ENCODE data around the gene MN1.

GRCh38 chr22:27799827-27800249 lies 1.7 kb downstream of the MN1 start:
- TF ChIP-seq CTCF (IDR thresholded peaks at IDR 0.05; ENCODE audit: low read depth, low read length, poor library complexity, severe bottlenecking) (no peak), EZH2phosphoT487 (IDR thresholded peaks at IDR 0.05; ENCODE audit: borderline replicate concordance, low read length) (no peak)

Measured in DOHH2 (cell line).